HFFc6 (cell line): ENCODE results near the gene GPR137B. TPM values are rescaled to one million over a fixed set of nuclear protein-coding genes. Genes with fewer than 3 reads are reported as not detected.

Experiments
- DNase-seq: peaks from one replicate; pipeline ENCODE4 v3.0.0-alpha.2; 2018
- H3K27ac Mint-ChIP-seq: 2 replicates; pipeline ENCODE4 v1.8.0; 2020; ENCODE audit warnings: mild to moderate bottlenecking, mixed read lengths
- H3K27me3 Mint-ChIP-seq: 2 replicates; pipeline ENCODE4 v1.8.0; 2021; ENCODE audit warnings: mild to moderate bottlenecking, moderate library complexity, mixed read lengths; ENCODE audit not compliant: insufficient read depth
- H3K36me3 Mint-ChIP-seq: 2 replicates; pipeline ENCODE4 v1.8.0; 2021; ENCODE audit warnings: low read depth, mixed read lengths
- H3K4me1 Mint-ChIP-seq: 2 replicates; pipeline ENCODE4 v1.8.0; 2020; ENCODE audit warnings: low read depth, mixed read lengths
- H3K4me3 Mint-ChIP-seq: 2 replicates; pipeline ENCODE4 v1.8.0; 2020; ENCODE audit warnings: mild to moderate bottlenecking, moderate library complexity, mixed read lengths
- H3K9me3 Mint-ChIP-seq: 2 replicates; pipeline ENCODE4 v1.8.0; 2020; ENCODE audit warnings: mild to moderate bottlenecking, mixed read lengths
- total RNA-seq, 6 experiments: library from RNA; stranded (reverse); fragmentation: NEBNext Ultra II Directional; extraction: Animal tissue kit (Norgen Biotek cat#: 25700); gene quantifications; 2 replicates in 1 of 6; 3 replicates in 5 of 6; pipeline ENCODE4 v1.2.3, GENCODE V29; 2021
- TF ChIP-seq, protein P1 (sequence below): fragments of 200-600 bp; sonication (generic); IDR thresholded peaks from 2 replicates; pipeline ENCODE4 v1.5.0; 2021; ENCODE audit warnings: antibody characterized with exemption, mild to moderate bottlenecking

The GPR137B gene
- total RNA-seq, 6 experiments from 2014 or later, result 9.7 to 13.8 (median 11.9) TPM

DNA sequence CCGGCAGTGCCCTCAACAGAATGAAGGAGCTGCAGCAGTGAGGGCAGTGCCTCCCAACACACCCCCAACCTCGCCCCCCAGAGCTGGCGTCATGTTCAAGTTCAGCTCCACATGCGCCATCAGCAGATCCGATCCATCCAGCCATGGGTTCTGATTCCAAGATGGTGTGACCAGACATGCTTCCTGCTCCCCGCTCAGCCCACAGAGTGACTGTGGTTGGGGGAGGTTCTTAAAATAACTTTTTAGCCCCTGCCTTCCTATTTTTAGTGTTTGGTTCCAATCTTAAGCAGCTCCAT is 30.1 kb upstream of the GPR137B start:
- TF ChIP-seq, protein P1, sequence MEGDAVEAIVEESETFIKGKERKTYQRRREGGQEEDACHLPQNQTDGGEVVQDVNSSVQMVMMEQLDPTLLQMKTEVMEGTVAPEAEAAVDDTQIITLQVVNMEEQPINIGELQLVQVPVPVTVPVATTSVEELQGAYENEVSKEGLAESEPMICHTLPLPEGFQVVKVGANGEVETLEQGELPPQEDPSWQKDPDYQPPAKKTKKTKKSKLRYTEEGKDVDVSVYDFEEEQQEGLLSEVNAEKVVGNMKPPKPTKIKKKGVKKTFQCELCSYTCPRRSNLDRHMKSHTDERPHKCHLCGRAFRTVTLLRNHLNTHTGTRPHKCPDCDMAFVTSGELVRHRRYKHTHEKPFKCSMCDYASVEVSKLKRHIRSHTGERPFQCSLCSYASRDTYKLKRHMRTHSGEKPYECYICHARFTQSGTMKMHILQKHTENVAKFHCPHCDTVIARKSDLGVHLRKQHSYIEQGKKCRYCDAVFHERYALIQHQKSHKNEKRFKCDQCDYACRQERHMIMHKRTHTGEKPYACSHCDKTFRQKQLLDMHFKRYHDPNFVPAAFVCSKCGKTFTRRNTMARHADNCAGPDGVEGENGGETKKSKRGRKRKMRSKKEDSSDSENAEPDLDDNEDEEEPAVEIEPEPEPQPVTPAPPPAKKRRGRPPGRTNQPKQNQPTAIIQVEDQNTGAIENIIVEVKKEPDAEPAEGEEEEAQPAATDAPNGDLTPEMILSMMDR, result no peak
- H3K4me3 Mint-ChIP-seq, result no peak overlapping the region
- no peaks in the 10 kb centered on the region for H3K9me3 Mint-ChIP-seq
- peaks cover 10% of the 10 kb centered on the region for H3K27me3 Mint-ChIP-seq
- H3K36me3 Mint-ChIP-seq, result no peaks in the 10 kb centered on the region
- no peak overlapping the region for H3K27ac Mint-ChIP-seq
- DNase-seq, result no peak
- H3K4me1 Mint-ChIP-seq, result peaks cover 1% of the 10 kb centered on the region

DNA sequence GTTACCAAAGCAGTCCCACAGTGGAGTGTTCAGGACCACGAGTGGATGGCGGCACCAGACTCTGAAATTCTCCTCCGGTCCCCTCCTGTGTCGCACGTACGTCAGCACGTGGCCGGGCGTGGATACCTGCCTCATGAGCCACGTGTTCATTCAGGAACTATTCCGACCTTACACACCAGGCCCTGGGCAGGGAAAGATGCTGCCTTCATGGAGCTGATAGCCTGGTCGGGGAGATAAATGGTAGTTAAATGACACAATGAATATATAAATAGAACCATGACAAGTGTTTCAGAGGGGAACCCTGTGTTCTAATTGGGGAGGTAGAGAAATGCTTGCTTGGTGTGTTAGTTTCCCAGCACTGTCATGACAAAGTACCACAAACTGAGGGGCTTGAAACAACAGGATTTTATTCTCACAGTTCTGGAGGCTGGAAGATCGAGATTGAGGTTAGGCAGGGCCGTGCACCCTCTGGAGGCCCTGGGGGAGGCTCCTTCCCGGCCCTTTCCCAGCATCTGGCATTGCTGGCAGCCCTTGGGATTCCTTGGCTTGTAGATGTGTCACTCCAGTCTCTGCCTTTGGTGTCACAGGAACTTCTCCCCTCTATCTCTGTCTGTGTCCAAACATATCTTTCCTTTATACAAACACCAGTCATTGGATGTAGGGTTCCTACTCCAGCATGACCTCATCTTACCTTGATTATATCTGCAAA is 28.9 kb upstream of the GPR137B start:
- no peaks in the 10 kb centered on the region for H3K36me3 Mint-ChIP-seq
- H3K27ac Mint-ChIP-seq, result no peak overlapping the region
- DNase-seq, result no peak
- peaks cover 10% of the 10 kb centered on the region for H3K27me3 Mint-ChIP-seq
- no peaks in the 10 kb centered on the region; the same call in 1 of the 2 replicates for H3K4me1 Mint-ChIP-seq
- H3K9me3 Mint-ChIP-seq, result no peaks in the 10 kb centered on the region
- TF ChIP-seq, protein P1, result no peak
- no peak overlapping the region for H3K4me3 Mint-ChIP-seq

DNA sequence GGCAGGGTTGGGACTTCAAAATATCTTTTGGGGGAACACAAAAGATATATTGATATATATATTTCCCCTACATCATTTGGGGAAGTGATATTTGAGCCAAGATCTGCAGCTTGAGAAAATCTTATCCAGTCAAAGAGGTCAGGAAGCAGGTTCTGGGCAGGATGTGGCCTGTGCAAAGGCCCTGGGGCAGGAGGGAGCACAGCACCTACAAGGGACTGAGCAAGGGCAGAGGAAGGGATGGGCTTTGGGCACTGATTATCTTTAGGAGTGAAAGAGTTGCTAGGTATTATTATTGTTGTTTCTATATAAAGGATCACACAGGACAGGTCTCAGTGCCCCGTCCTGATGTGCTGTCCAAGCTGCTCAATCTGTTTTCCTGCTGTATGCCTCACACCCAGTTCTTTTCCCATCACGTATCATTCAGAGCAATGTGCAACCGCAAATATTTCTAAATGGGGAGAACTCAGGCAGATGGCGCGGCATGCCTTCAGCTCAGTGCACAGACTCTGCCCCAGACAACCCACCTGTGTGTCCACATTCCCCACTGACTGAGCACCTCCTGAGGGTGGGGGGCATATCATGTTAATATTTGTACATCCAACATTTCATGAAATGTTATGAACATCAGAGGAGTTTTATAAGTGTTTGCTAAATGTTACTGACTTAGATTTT is 28.1 kb upstream of the GPR137B start:
- no peak for DNase-seq
- TF ChIP-seq, protein P1, result no peak
- Mint-ChIP-seq H3K36me3 (no peaks in the 10 kb centered on the region), H3K27me3 (peaks cover 10% of the 10 kb centered on the region), H3K4me3 (no peak overlapping the region), H3K4me1 (no peaks in the 10 kb centered on the region; the same call in 1 of the 2 replicates), H3K27ac (no peak overlapping the region), H3K9me3 (no peaks in the 10 kb centered on the region)

DNA sequence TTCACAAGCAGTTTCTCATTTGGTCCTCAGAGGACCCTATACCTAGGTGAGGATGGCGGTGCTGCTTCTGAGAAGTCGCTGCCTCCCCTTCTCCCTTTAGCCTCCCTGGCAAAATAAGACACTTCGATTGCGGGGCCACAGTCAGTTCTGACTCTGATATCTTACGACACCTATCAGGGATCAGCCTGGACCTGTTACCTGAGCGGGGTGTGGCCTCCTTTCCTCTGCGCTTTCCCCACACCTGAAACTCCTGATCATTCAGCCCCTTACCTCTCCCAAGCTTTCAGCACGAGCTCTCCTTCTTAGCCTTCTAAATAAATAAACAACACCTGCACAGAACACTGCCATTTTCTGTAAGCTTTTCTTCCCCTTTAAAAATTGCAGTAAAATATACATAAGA is 24.6 kb upstream of the GPR137B start:
- Mint-ChIP-seq H3K27me3 (peaks cover 10% of the 10 kb centered on the region), H3K36me3 (no peaks in the 10 kb centered on the region), H3K4me3 (no peak overlapping the region), H3K4me1 (no peaks in the 10 kb centered on the region; the same call in 1 of the 2 replicates), H3K27ac (no peak overlapping the region), H3K9me3 (no peaks in the 10 kb centered on the region)
- DNase-seq, result no peak
- TF ChIP-seq, protein P1, result no peak

DNA sequence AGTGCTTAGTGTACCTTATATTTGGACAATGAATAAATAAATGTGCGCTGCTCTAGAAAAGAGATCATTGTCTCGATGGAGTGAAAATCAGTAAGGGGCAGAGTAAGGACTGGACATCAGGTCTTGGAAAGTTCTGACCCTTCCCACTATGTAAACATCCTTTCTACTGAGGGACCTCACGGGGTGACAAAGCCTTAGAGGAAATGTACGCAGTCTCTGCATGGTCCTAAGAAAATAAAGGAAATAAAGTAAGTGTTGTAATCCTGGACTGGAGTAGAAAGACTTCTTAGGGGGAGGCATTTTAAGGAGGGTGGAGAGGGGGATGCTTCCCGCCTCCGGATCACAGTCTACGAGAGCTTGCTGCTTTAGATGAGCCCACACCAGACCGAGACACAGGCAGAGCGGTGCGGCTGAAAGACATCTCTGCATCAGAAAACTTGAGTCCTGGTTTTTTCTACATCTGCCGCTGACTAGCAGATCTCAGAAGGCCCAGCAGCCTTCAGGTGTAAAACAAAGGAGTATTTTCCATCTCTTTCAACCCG is 22.3 kb upstream of the GPR137B start:
- peaks cover 22% of the 10 kb centered on the region for H3K27me3 Mint-ChIP-seq
- no peak for DNase-seq
- no peak overlapping the region for H3K27ac Mint-ChIP-seq
- no peaks in the 10 kb centered on the region for H3K36me3 Mint-ChIP-seq
- no peak overlapping the region for H3K4me3 Mint-ChIP-seq
- no peaks in the 10 kb centered on the region; the same call in 1 of the 2 replicates for H3K4me1 Mint-ChIP-seq
- H3K9me3 Mint-ChIP-seq, result no peaks in the 10 kb centered on the region
- TF ChIP-seq, protein P1, result no peak
